ENCODE data around the gene MPL.

DNA sequence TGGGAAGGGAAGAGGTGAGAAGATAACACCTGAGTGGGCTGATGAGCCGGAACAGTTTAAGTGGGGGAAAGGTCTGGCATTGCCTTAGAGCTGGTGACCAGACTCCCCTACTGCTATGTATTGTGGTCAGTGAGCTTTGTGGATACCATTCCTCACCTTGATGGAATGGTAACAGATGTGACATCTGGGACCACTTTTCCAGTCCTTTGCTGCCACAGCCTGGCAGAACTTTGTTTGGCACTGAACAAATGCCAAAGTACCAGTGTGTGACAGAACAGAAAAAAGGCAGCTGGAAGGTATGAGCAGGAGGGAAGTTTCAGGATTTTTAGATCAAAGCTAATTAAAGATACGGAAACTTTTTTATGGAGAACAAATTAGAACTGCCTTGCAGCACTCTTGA, 45.8 kb downstream of the MPL start:
- TF ChIP-seq EZH2phosphoT487 (IDR thresholded peaks at IDR 0.05; ENCODE audit: insufficient read depth, low read depth) (no peak), EZH2 (IDR thresholded peaks at IDR 0.05; ENCODE audit: insufficient read depth, poor library complexity, severe bottlenecking) (no peak)

Measured in GM23248 (cell line).